ENCODE results near the gene CTNND1. TPM values are rescaled to one million over a fixed set of nuclear protein-coding genes. Genes with fewer than 3 reads are reported as not detected.
A peak's percentile ranks its signal among the peaks of the same experiment; 100 is the strongest.

CTNND1 gene
- total RNA-seq, 2 donors from 2014 or later = 375 to 416 TPM

DNA sequence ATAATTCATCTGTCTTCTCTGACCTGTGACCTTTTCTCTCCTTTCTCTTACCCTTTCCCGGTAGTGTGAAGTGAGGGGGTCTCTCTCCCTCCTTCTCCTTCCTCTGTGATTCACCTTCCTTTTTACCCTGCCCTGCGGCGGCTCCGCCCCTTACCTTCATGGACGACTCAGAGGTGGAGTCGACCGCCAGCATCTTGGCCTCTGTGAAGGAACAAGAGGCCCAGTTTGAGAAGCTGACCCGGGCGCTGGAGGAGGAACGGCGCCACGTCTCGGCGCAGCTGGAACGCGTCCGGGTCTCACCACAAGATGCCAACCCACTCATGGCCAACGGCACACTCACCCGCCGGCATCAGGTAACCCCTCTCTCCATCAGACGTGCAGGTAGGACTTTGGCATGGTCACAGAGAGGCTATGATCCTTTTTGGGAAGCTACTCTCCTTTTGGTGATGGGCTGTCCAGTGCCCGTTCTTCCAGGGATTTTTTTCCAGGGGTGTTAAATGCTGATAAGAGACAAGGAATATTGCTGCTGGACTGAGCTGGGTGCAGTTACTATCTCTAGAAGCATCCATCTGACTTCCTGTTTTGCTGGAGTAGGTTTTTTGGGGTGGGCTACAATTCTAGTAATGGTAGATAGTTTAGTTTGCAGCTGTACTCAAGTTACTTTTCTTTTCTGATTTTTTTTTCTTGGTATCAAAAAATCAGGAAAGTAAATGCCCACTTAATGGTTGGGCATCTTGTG lies 29.9 kb downstream of the CTNND1 start:
- TF ChIP-seq, protein P1, sequence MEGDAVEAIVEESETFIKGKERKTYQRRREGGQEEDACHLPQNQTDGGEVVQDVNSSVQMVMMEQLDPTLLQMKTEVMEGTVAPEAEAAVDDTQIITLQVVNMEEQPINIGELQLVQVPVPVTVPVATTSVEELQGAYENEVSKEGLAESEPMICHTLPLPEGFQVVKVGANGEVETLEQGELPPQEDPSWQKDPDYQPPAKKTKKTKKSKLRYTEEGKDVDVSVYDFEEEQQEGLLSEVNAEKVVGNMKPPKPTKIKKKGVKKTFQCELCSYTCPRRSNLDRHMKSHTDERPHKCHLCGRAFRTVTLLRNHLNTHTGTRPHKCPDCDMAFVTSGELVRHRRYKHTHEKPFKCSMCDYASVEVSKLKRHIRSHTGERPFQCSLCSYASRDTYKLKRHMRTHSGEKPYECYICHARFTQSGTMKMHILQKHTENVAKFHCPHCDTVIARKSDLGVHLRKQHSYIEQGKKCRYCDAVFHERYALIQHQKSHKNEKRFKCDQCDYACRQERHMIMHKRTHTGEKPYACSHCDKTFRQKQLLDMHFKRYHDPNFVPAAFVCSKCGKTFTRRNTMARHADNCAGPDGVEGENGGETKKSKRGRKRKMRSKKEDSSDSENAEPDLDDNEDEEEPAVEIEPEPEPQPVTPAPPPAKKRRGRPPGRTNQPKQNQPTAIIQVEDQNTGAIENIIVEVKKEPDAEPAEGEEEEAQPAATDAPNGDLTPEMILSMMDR (IDR thresholded peaks at IDR 0.05) = no peak
- Histone ChIP-seq H3K9me3 (no peaks in the 10 kb centered on the region), H3K4me3 (no peak overlapping the region), H3K4me1 (peaks cover 30% of the 10 kb centered on the region), H3K27ac (peak overlapping the region; percentile 85), H3K9ac (ENCODE audit: low read depth in 2 of 2, low read length in 2 of 2) (peak overlapping the region in 1 of 2 donors; percentile 76), H3K36me3 (peaks cover 3% of the 10 kb centered on the region), H3K27me3 (no peaks in the 10 kb centered on the region)
- intact Hi-C loops (cut with DNase I) = no loop called here
- DNase-seq = no peak

DNA sequence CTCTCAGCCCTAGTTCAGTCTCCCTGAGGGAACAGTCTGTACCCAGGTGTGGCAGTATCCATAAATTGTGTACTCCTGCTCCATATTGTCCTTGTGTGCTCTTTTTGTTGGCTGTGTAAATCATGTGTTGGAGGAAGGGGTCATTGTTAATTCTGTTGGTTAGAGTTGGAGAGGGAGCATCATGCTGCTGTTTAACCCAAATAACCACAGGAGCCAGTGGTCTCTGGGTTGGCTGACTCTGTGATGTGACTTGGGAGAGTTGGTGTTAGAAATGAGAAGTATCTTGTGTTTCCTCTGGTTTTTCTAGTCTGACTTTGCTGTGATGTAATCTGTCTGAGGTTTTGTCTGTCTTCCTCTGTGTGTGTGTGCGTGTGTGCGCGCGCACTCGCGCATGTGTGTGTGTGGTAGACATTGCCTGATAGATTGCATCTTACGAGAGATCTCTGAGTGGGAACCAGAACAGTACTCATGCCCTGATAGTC lies 30.5 kb downstream of the CTNND1 start:
- H3K9me3 ChIP-seq = no peaks in the 10 kb centered on the region
- TF ChIP-seq, protein P1 (IDR thresholded peaks at IDR 0.05) = no peak
- peak; percentile 76 for DNase-seq
- no peaks in the 10 kb centered on the region for H3K27me3 ChIP-seq
- peak overlapping the region; percentile 6 to 76 for H3K9ac ChIP-seq (ENCODE audit: low read depth in 2 of 2, low read length in 2 of 2)
- intact Hi-C loops (cut with DNase I) = no loop called here
- peaks cover 24% of the 10 kb centered on the region for H3K4me1 ChIP-seq
- H3K36me3 ChIP-seq = peaks cover 7% of the 10 kb centered on the region
- no peak overlapping the region for H3K4me3 ChIP-seq
- H3K27ac ChIP-seq = peak overlapping the region; percentile 85

DNA sequence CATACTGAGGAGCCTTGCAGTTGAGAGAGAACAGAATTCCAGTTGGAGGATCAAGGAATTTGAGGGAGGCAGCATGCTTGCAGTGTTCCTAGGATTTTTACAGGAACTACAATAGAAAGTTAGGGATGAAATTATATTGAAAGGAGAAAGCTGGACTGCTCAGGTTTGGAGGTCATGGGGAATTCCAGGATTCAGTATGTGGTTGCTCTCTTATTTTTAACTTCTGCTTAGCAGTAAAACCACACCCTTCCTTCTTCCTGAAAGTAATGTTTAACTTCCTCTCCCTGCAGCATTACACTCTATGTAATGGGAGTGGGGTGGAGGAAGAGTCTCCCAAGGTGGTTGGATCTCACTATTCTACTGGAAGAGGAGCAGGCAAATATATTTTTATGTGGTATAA lies 31.3 kb downstream of the CTNND1 start:
- Histone ChIP-seq H3K27ac (peak overlapping the region; percentile 85), H3K9me3 (no peaks in the 10 kb centered on the region), H3K9ac (ENCODE audit: low read depth in 2 of 2, low read length in 2 of 2) (peak overlapping the region in 1 of 2 donors; percentile 76), H3K4me3 (no peak overlapping the region), H3K27me3 (no peaks in the 10 kb centered on the region), H3K4me1 (peaks cover 20% of the 10 kb centered on the region), H3K36me3 (peaks cover 7% of the 10 kb centered on the region)
- peak; percentile 42 for DNase-seq
- TF ChIP-seq, protein P1 (IDR thresholded peaks at IDR 0.05) = no peak
- intact Hi-C loops (cut with DNase I) = no loop called here

DNA sequence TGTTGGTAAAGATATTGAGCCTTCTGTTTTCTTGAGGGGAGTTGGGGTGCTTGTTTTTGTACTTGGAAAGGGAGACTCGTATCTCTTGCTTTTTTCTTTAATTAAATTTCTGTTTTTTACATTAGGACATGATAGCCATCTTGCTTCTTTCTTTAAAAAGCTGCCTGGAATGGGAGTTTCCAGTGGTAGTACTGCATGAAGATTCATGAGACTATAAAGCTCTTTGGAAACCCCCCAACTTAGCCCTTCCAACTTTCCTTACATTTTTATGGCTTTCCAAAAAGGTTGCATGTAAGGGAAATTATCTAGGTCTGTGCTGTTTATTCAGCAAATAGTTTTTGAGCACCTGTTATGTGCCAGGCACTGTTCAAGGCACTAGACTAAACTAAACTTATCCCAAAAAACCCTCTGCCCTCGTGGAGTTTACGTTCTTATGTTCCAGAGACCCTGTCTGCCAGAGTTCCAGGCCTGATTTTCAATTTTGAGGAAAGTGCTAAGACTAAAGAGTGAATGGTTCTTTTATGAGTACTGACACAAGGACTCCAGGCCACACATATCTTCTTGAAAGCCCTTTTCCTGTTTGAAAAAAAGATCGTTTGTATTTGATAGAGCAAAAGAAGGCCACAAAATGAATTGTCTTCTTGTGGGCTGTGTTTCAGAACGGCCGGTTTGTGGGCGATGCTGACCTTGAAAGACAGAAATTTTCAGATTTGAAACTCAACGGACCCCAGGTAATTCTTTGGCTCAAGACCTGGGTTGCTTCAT lies 31.9 kb downstream of the CTNND1 start:
- TF ChIP-seq, protein P1 (IDR thresholded peaks at IDR 0.05) = no peak
- no peak for DNase-seq
- Histone ChIP-seq H3K27me3 (no peaks in the 10 kb centered on the region), H3K27ac (peak overlapping the region; percentile 85), H3K9ac (ENCODE audit: low read depth in 2 of 2, low read length in 2 of 2) (peak overlapping the region in 1 of 2 donors; percentile 76), H3K4me3 (no peak overlapping the region), H3K9me3 (no peaks in the 10 kb centered on the region), H3K36me3 (peaks cover 7% of the 10 kb centered on the region), H3K4me1 (peaks cover 21% of the 10 kb centered on the region)
- intact Hi-C loops (cut with DNase I) = no loop called here

DNA sequence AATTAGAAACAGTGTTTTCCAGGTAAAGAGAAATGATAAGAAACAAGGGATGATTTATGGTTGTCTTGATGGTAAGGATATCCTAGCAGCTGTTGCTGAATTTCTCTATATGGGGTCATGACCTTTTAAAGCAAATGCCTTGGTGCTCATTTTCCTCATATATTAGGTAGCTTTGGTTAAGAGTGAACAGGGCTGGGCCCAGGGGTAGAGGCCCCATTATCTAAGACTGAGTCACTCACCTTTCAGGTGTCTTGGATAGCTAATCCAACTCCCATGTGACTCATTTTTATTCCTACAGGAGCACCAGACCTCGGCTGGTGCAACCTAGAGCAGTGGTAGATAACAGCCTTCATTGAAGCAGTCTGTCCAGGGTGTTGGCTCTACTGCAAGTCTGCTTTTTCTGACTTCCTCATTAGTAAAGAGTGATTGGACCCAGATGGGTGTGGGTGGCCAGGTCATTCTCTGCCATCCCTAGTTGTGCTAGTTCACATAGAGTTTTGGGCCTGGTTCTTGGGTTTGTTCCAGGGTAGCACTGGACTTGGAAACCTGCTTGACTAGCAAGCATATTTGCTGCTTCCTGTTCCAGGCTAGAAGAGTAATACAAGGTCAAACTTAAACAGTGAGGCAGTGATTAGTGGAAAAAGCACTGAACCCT lies 37.4 kb downstream of the CTNND1 start:
- intact Hi-C loops (cut with DNase I) = loop anchor here (5.0 kb wide), 1 partner anchor 37 kb away; the partner anchor contains the start of gene CTNND1
- Histone ChIP-seq H3K9ac (ENCODE audit: low read depth in 2 of 2, low read length in 2 of 2) (peak overlapping the region in 1 of 2 donors; percentile 72), H3K9me3 (no peaks in the 10 kb centered on the region), H3K27ac (peak overlapping the region; percentile 86), H3K36me3 (peaks cover 11% of the 10 kb centered on the region), H3K4me1 (peaks cover 21% of the 10 kb centered on the region), H3K4me3 (no peak overlapping the region), H3K27me3 (no peaks in the 10 kb centered on the region)
- DNase-seq = peak; percentile 87
- TF ChIP-seq, protein P1 (IDR thresholded peaks at IDR 0.05) = no peak

Measured in colonic mucosa (tissue), 4 donors.